Measurements from ENCODE around the gene DRG2.

DNA sequence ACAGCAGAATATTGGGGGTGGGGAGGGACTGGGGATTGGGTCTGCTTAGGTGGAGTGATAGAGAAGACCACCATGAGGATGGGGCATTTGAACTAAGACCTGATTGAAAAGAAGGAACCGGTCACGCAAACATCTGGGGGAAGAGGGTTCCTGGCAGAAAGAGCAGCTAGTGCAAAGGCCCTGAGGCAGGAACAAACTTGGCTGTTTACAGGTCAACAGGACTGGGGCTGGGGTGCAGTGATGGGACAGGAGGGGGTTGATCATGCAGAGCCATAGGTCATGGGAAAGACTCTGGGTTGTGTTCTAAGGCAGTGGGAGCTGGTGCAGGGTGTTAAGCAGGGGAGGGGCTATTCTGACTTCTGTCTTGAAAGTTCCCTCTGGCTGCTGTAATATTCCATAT lies 1.9 kb downstream of the DRG2 start:
- TF ChIP-seq, protein P1, sequence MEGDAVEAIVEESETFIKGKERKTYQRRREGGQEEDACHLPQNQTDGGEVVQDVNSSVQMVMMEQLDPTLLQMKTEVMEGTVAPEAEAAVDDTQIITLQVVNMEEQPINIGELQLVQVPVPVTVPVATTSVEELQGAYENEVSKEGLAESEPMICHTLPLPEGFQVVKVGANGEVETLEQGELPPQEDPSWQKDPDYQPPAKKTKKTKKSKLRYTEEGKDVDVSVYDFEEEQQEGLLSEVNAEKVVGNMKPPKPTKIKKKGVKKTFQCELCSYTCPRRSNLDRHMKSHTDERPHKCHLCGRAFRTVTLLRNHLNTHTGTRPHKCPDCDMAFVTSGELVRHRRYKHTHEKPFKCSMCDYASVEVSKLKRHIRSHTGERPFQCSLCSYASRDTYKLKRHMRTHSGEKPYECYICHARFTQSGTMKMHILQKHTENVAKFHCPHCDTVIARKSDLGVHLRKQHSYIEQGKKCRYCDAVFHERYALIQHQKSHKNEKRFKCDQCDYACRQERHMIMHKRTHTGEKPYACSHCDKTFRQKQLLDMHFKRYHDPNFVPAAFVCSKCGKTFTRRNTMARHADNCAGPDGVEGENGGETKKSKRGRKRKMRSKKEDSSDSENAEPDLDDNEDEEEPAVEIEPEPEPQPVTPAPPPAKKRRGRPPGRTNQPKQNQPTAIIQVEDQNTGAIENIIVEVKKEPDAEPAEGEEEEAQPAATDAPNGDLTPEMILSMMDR (IDR thresholded peaks at IDR 0.05): no peak
- no peak for TF ChIP-seq POLR2A (IDR thresholded peaks at IDR 0.05)
